ENCODE measurements around the gene PTGER3. TPM values are rescaled to one million over a fixed set of nuclear protein-coding genes. Genes with fewer than 3 reads are reported as not detected.

Gene PTGER3
- polyA plus RNA-seq, 3 donors, result 0.29 TPM; not detected in 2

- Mint-ChIP-seq H3K4me3 (no peak overlapping the region), H3K9me3 (peaks cover 2 to 24% (median 13%) of the 10 kb centered on the region in 7 donors), H3K4me1 (peaks cover 3% of the 10 kb centered on the region), H3K27me3 (ENCODE audit: low read depth in 3 of 3) (peaks cover 0 to 1% (median 0%) of the 10 kb centered on the region in 3 donors), H3K27ac (no peak overlapping the region), H3K36me3 (no peaks in the 10 kb centered on the region)
- TF ChIP-seq, protein P1, sequence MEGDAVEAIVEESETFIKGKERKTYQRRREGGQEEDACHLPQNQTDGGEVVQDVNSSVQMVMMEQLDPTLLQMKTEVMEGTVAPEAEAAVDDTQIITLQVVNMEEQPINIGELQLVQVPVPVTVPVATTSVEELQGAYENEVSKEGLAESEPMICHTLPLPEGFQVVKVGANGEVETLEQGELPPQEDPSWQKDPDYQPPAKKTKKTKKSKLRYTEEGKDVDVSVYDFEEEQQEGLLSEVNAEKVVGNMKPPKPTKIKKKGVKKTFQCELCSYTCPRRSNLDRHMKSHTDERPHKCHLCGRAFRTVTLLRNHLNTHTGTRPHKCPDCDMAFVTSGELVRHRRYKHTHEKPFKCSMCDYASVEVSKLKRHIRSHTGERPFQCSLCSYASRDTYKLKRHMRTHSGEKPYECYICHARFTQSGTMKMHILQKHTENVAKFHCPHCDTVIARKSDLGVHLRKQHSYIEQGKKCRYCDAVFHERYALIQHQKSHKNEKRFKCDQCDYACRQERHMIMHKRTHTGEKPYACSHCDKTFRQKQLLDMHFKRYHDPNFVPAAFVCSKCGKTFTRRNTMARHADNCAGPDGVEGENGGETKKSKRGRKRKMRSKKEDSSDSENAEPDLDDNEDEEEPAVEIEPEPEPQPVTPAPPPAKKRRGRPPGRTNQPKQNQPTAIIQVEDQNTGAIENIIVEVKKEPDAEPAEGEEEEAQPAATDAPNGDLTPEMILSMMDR (IDR thresholded peaks at IDR 0.05), result no peak
- H3K4me1 ChIP-seq (ENCODE audit: control insufficient read depth in 1 of 2, insufficient read depth in 2 of 2, low read length in 2 of 2), result no peaks in the 10 kb centered on the region
- H3K9ac ChIP-seq (ENCODE audit: insufficient read depth, low read length, poor library complexity, severe bottlenecking), result no peak overlapping the region
- peaks cover 0 to 7% of the 10 kb centered on the region in 2 donors for H3K9me3 ChIP-seq (replicated peaks in 1 of 2; ENCODE audit: control insufficient read depth in 1 of 2, insufficient read depth in 1 of 2, low read length in 2 of 2)
- no peak overlapping the region for H3K4me3 ChIP-seq (replicated peaks in 1 of 3; ENCODE audit: low read depth in 2 of 3, low read length in 3 of 3)
- H2AFZ ChIP-seq (ENCODE audit: insufficient read depth, low read depth, low read length, poor library complexity, severe bottlenecking), result no peak overlapping the region
- no peak for DNase-seq
- H3K4me2 ChIP-seq (replicated peaks; ENCODE audit: extremely low read depth, low read length, poor library complexity, severe bottlenecking), result no peak overlapping the region
- intact Hi-C loops (cut with micrococcal nuclease), result no loop called here
- no peaks in the 10 kb centered on the region for H3K27me3 ChIP-seq (ENCODE audit: control insufficient read depth in 2 of 2, insufficient read depth in 2 of 2, low read length in 2 of 2)
- H3K27ac ChIP-seq (ENCODE audit: low read depth in 1 of 2, low read length in 2 of 2), result no peak overlapping the region
- WGBS (ENCODE audit: insufficient coverage), result 83% methylated on average over 6 of the region's 6 CpGs
- no peaks in the 10 kb centered on the region for H4K20me1 ChIP-seq (ENCODE audit: insufficient read depth, low read length)
- no peaks in the 10 kb centered on the region for H3K79me2 ChIP-seq (ENCODE audit: insufficient read depth, low read length)
- H3K36me3 ChIP-seq (replicated peaks in 1 of 2; ENCODE audit: control insufficient read depth in 1 of 2, insufficient read depth in 2 of 2, low read length in 2 of 2), result no peaks in the 10 kb centered on the region
Observed at GRCh38 chr1:70963374-70963773, 84.2 kb downstream of the PTGER3 start.

- no peak overlapping the region for H3K4me3 Mint-ChIP-seq
- Histone ChIP-seq H3K79me2 (ENCODE audit: insufficient read depth, low read length) (no peaks in the 10 kb centered on the region), H4K20me1 (ENCODE audit: insufficient read depth, low read length) (no peaks in the 10 kb centered on the region), H3K27ac (ENCODE audit: low read depth in 1 of 2, low read length in 2 of 2) (no peak overlapping the region), H3K27me3 (ENCODE audit: control insufficient read depth in 2 of 2, insufficient read depth in 2 of 2, low read length in 2 of 2) (no peaks in the 10 kb centered on the region), H2AFZ (ENCODE audit: insufficient read depth, low read depth, low read length, poor library complexity, severe bottlenecking) (no peak overlapping the region), H3K4me3 (replicated peaks in 1 of 3; ENCODE audit: low read depth in 2 of 3, low read length in 3 of 3) (no peak overlapping the region), H3K4me2 (replicated peaks; ENCODE audit: extremely low read depth, low read length, poor library complexity, severe bottlenecking) (no peak overlapping the region), H3K36me3 (replicated peaks in 1 of 2; ENCODE audit: control insufficient read depth in 1 of 2, insufficient read depth in 2 of 2, low read length in 2 of 2) (no peaks in the 10 kb centered on the region), H3K9me3 (replicated peaks in 1 of 2; ENCODE audit: control insufficient read depth in 1 of 2, insufficient read depth in 1 of 2, low read length in 2 of 2) (peaks cover 0 to 7% of the 10 kb centered on the region in 2 donors), H3K9ac (ENCODE audit: insufficient read depth, low read length, poor library complexity, severe bottlenecking) (no peak overlapping the region), H3K4me1 (ENCODE audit: control insufficient read depth in 1 of 2, insufficient read depth in 2 of 2, low read length in 2 of 2) (peaks cover 2 to 6% of the 10 kb centered on the region in 2 donors)
- no peak for DNase-seq
- H3K27ac Mint-ChIP-seq, result no peak overlapping the region
- H3K36me3 Mint-ChIP-seq, result no peaks in the 10 kb centered on the region
- intact Hi-C loops (cut with micrococcal nuclease), result no loop called here
- peaks cover 12% of the 10 kb centered on the region for H3K4me1 Mint-ChIP-seq
- peaks cover 0 to under 1% (median 0%) of the 10 kb centered on the region in 3 donors for H3K27me3 Mint-ChIP-seq (ENCODE audit: low read depth in 3 of 3)
- peaks cover 2 to 24% (median 13%) of the 10 kb centered on the region in 7 donors for H3K9me3 Mint-ChIP-seq
- no CpG with 5 or more reads among the region's 1 CpG for WGBS (ENCODE audit: insufficient coverage)
- TF ChIP-seq, protein P1 (IDR thresholded peaks at IDR 0.05), result no peak
Observed at GRCh38 chr1:70961374-70961975, 86.1 kb downstream of the PTGER3 start.

Measured in CD14-positive monocyte (primary cell).